Measurements from ENCODE around the gene MT2A. TPM values are rescaled to one million over a fixed set of nuclear protein-coding genes. Genes with fewer than 3 reads are reported as not detected.

Gene MT2A
- total RNA-seq, 1 experiment from 2014 or later, result 683 TPM

DNA sequence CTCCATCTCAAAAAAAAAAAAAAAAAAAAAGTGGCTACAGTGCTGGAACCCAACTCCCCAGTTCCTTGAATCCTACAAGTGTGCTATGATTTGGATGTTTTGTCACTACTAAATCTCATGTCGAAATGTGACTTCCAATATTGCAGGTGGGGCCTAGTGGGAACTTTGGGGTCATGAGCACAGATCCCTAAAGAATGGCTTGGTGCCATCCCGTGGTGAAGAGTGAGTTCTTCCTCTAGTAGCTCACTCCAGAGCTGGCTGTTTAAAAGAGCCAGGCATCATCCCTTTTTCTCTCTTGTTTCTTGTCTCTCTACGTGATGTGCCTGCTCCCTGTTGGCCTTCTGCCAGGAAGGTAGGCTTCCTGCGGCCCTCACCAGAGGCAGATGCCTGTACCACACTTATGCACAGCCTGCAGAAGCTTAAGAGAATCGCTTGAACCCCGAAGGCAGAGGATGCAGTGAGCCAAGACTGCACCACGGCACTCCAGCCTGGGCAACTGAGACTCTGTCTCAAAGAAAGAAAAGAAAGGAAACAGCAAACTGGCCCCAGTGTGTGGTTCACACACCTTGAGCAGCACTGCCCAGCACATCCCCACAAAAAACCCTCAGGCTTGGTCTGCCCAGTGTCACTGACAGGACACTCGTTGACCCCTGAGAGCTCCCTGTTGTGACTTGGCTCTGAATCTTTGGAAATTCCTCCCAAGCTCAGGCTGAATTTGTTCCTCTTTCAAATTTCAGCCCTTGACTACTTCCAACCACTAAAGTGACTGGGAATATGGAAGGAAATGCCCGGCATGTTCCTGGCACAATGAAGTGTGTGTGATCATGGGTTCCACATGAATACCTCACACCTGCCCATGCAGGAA, 20.3 kb downstream of the MT2A start:
- H3K4me3 ChIP-seq (ENCODE audit: low read length), result no peak overlapping the region
- no peaks in the 10 kb centered on the region for H3K9me2 ChIP-seq (replicated peaks; ENCODE audit: low read length)
- H3K4me2 ChIP-seq (ENCODE audit: low read length), result no peak overlapping the region
- H2AFZ ChIP-seq (ENCODE audit: low read length), result no peak overlapping the region
- H3F3A ChIP-seq (ENCODE audit: low read length, unreplicated experiment), result no peaks in the 10 kb centered on the region
- intact Hi-C loops (cut with micrococcal nuclease), result no loop called here
- BruUV-seq (replicated peaks), result no TSS peak
- no peaks in the 10 kb centered on the region for H3K9me3 ChIP-seq (ENCODE audit: low read length)
- H4K20me1 ChIP-seq (ENCODE audit: low read length), result no peaks in the 10 kb centered on the region
- peaks cover 9% of the 10 kb centered on the region for H3K4me1 ChIP-seq (ENCODE audit: insufficient read depth, low read length)
- ChIA-PET POLR2A (ENCODE audit: unreplicated experiment) (no interaction called here), CTCF (no interaction called here)
- H3K36me3 ChIP-seq (ENCODE audit: low read depth, low read length), result no peaks in the 10 kb centered on the region
- no peaks in the 10 kb centered on the region for H3K79me2 ChIP-seq (ENCODE audit: low read length)
- DNase-seq, result no peak
- ATAC-seq, result no peak
- H3K27me3 ChIP-seq (ENCODE audit: low read length), result no peaks in the 10 kb centered on the region
- no peak overlapping the region for H3K27ac ChIP-seq (ENCODE audit: low read length)
- H3K9ac ChIP-seq (ENCODE audit: low read length), result no peak overlapping the region
- TF ChIP-seq EZH2phosphoT487 (IDR thresholded peaks at IDR 0.05; ENCODE audit: borderline replicate concordance, low read length) (no peak), EZH2 (IDR thresholded peaks at IDR 0.05; ENCODE audit: low read length, unreplicated experiment) (no peak)
- TF ChIP-seq, protein P1, sequence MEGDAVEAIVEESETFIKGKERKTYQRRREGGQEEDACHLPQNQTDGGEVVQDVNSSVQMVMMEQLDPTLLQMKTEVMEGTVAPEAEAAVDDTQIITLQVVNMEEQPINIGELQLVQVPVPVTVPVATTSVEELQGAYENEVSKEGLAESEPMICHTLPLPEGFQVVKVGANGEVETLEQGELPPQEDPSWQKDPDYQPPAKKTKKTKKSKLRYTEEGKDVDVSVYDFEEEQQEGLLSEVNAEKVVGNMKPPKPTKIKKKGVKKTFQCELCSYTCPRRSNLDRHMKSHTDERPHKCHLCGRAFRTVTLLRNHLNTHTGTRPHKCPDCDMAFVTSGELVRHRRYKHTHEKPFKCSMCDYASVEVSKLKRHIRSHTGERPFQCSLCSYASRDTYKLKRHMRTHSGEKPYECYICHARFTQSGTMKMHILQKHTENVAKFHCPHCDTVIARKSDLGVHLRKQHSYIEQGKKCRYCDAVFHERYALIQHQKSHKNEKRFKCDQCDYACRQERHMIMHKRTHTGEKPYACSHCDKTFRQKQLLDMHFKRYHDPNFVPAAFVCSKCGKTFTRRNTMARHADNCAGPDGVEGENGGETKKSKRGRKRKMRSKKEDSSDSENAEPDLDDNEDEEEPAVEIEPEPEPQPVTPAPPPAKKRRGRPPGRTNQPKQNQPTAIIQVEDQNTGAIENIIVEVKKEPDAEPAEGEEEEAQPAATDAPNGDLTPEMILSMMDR (conservative IDR thresholded peaks at IDR 0.05; ENCODE audit: low read depth, low read length), result no peak

DNA sequence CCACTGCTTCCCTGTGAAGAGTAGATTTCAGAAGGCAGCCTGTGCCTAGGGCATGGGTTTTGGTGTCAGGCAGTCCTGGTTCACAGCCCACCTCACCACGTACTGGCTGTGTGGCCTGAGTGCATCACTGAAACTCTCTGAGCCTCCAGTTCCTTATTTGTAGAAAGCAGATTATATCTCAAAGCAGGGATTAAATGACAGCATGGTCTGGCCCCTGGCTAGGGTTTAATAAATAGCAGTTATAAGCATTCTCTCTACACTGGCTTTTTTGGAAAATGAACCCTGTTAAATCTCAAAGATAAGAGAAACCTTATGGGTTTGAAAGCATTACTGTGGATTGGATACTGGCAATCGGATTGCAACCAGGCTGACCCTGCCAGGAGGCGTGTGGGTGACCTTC, 21.1 kb downstream of the MT2A start:
- Histone ChIP-seq H3K4me2 (ENCODE audit: low read length) (no peak overlapping the region), H3K4me1 (ENCODE audit: insufficient read depth, low read length) (peaks cover 9% of the 10 kb centered on the region), H3F3A (ENCODE audit: low read length, unreplicated experiment) (no peaks in the 10 kb centered on the region), H4K20me1 (ENCODE audit: low read length) (no peaks in the 10 kb centered on the region), H3K79me2 (ENCODE audit: low read length) (no peaks in the 10 kb centered on the region), H3K4me3 (ENCODE audit: low read length) (no peak overlapping the region), H2AFZ (ENCODE audit: low read length) (no peak overlapping the region), H3K27me3 (ENCODE audit: low read length) (no peaks in the 10 kb centered on the region), H3K9me3 (ENCODE audit: low read length) (no peaks in the 10 kb centered on the region), H3K36me3 (ENCODE audit: low read depth, low read length) (no peaks in the 10 kb centered on the region), H3K9ac (ENCODE audit: low read length) (no peak overlapping the region), H3K9me2 (replicated peaks; ENCODE audit: low read length) (no peaks in the 10 kb centered on the region), H3K27ac (ENCODE audit: low read length) (no peak overlapping the region)
- POLR2A ChIA-PET (ENCODE audit: unreplicated experiment), result no interaction called here
- BruUV-seq (replicated peaks), result no TSS peak
- ATAC-seq (no peak), DNase-seq (no peak)
- TF ChIP-seq, protein P1 (conservative IDR thresholded peaks at IDR 0.05; ENCODE audit: low read depth, low read length), result no peak
- TF ChIP-seq EZH2 (IDR thresholded peaks at IDR 0.05; ENCODE audit: low read length, unreplicated experiment), result no peak
- no peak for TF ChIP-seq EZH2phosphoT487 (IDR thresholded peaks at IDR 0.05; ENCODE audit: borderline replicate concordance, low read length)
- CTCF ChIA-PET, result no interaction called here
- intact Hi-C loops (cut with micrococcal nuclease), result no loop called here

DNA sequence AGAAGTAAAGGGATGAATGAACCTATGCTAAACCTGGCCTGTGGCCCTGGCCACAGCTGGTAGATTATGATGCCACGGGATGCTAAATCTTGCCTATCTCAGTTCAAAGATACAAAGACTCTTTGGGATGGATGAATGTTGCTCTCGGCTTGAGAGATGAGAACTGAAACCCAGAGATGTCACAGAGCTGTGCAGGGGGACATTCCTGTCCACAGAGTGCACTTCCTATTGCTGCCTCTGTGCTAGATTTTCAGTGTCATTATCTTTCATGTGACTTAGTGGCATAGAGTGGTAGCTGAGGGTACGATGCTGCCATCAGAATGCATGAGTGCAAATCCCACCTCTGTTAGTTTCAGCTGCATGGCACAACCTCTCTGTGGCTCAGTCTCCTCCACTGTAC, 21.8 kb downstream of the MT2A start:
- BruUV-seq (replicated peaks), result no TSS peak
- POLR2A ChIA-PET (ENCODE audit: unreplicated experiment), result no interaction called here
- CTCF ChIA-PET, result no interaction called here

More for the DNA sequence above, 21.8 kb downstream of the MT2A start:
- Histone ChIP-seq H2AFZ (ENCODE audit: low read length) (no peak overlapping the region), H3K4me2 (ENCODE audit: low read length) (no peak overlapping the region), H3K4me3 (ENCODE audit: low read length) (no peak overlapping the region), H3K36me3 (ENCODE audit: low read depth, low read length) (no peaks in the 10 kb centered on the region), H3K27me3 (ENCODE audit: low read length) (no peaks in the 10 kb centered on the region), H3K9ac (ENCODE audit: low read length) (no peak overlapping the region), H3K9me3 (ENCODE audit: low read length) (no peaks in the 10 kb centered on the region), H3K4me1 (ENCODE audit: insufficient read depth, low read length) (peaks cover 9% of the 10 kb centered on the region), H3K27ac (ENCODE audit: low read length) (no peak overlapping the region), H3K9me2 (replicated peaks; ENCODE audit: low read length) (no peaks in the 10 kb centered on the region), H4K20me1 (ENCODE audit: low read length) (no peaks in the 10 kb centered on the region), H3F3A (ENCODE audit: low read length, unreplicated experiment) (no peaks in the 10 kb centered on the region), H3K79me2 (ENCODE audit: low read length) (no peaks in the 10 kb centered on the region)
- TF ChIP-seq EZH2 (IDR thresholded peaks at IDR 0.05; ENCODE audit: low read length, unreplicated experiment) (no peak), EZH2phosphoT487 (IDR thresholded peaks at IDR 0.05; ENCODE audit: borderline replicate concordance, low read length) (no peak)
- TF ChIP-seq, protein P1 (conservative IDR thresholded peaks at IDR 0.05; ENCODE audit: low read depth, low read length), result no peak
- ATAC-seq (no peak), DNase-seq (no peak)
- intact Hi-C loops (cut with micrococcal nuclease), result no loop called here
